ENCODE results near the gene SEMA3F. TPM values are rescaled to one million over a fixed set of nuclear protein-coding genes. Genes with fewer than 3 reads are reported as not detected.
"Not testable (repeated sequence)": the region's sequence is repeated elsewhere in the genome, so short reads cannot be mapped to it uniquely, and the experiment has no call there.

Gene SEMA3F
- total RNA-seq, 1 experiment from 2014 or later, result 3.9 TPM

GRCh38 chr3:50210510-50211367 lies 55.6 kb downstream of the SEMA3F start:
- ChIA-PET POLR2A (ENCODE audit: low non-redundant PET) (no interaction called here), CTCF (interaction anchor here (0.6 kb wide), 1 partner anchor 22 kb away, joined by 3 read pairs; no protein-coding TSS in a partner anchor)
- H3K4me1 ChIP-seq (ENCODE audit: insufficient read depth, low read length, poor library complexity, severe bottlenecking), result no peaks in the 10 kb centered on the region
- H3K27me3 ChIP-seq (replicated peaks; ENCODE audit: insufficient read depth, low read depth, low read length, poor library complexity), result peaks cover 12% of the 10 kb centered on the region
- no peak for DNase-seq (ENCODE audit: low spot score)
- BruUV-seq (replicated peaks), result no TSS peak
- no peaks in the 10 kb centered on the region for H3K36me3 ChIP-seq (ENCODE audit: insufficient read depth, low read length, poor library complexity, severe bottlenecking)
- H3K27ac ChIP-seq (ENCODE audit: low read depth, low read length, poor library complexity, severe bottlenecking), result no peak overlapping the region
- TF ChIP-seq, protein P1, sequence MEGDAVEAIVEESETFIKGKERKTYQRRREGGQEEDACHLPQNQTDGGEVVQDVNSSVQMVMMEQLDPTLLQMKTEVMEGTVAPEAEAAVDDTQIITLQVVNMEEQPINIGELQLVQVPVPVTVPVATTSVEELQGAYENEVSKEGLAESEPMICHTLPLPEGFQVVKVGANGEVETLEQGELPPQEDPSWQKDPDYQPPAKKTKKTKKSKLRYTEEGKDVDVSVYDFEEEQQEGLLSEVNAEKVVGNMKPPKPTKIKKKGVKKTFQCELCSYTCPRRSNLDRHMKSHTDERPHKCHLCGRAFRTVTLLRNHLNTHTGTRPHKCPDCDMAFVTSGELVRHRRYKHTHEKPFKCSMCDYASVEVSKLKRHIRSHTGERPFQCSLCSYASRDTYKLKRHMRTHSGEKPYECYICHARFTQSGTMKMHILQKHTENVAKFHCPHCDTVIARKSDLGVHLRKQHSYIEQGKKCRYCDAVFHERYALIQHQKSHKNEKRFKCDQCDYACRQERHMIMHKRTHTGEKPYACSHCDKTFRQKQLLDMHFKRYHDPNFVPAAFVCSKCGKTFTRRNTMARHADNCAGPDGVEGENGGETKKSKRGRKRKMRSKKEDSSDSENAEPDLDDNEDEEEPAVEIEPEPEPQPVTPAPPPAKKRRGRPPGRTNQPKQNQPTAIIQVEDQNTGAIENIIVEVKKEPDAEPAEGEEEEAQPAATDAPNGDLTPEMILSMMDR (conservative IDR thresholded peaks at IDR 0.05; ENCODE audit: low read depth, low read length), result no peak
- no peak for TF ChIP-seq EZH2 (IDR thresholded peaks at IDR 0.05; ENCODE audit: borderline replicate concordance, low read depth, low read length, poor library complexity, severe bottlenecking)
- H3K4me3 ChIP-seq (ENCODE audit: low read depth, low read length, poor library complexity, severe bottlenecking), result no peak overlapping the region
- intact Hi-C loops (cut with micrococcal nuclease; ENCODE audit: unreplicated experiment), result no loop called here
- no peaks in the 10 kb centered on the region for H3K9me3 ChIP-seq (ENCODE audit: low read depth, low read length, poor library complexity, severe bottlenecking)

DNA sequence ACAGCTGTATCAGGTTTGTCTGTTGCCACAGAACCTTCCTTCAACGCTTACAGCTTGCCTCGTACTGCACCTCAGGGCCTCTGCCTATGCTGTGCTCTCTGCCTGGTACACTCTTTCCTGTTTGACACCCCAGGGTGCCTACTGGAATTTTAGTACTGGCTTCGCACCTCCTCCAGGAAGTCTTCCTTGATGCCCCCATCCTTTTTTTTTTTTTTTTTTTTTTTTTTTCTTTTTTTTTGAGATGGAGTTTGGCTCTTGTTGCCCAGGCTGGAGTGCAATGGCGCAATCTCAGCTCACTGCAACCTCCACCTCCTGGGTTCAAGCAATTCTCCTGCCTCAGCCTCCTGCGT lies 56.2 kb downstream of the SEMA3F start:
- CTCF ChIA-PET; H3K4me1 ChIP-seq (ENCODE audit: insufficient read depth, low read length, poor library complexity, severe bottlenecking); H3K9me3 ChIP-seq (ENCODE audit: low read depth, low read length, poor library complexity, severe bottlenecking); DNase-seq (ENCODE audit: low spot score); intact Hi-C loops (cut with micrococcal nuclease; ENCODE audit: unreplicated experiment); H3K27ac ChIP-seq (ENCODE audit: low read depth, low read length, poor library complexity, severe bottlenecking); POLR2A ChIA-PET (ENCODE audit: low non-redundant PET); BruUV-seq (replicated peaks); H3K36me3 ChIP-seq (ENCODE audit: insufficient read depth, low read length, poor library complexity, severe bottlenecking); H3K4me3 ChIP-seq (ENCODE audit: low read depth, low read length, poor library complexity, severe bottlenecking); H3K27me3 ChIP-seq (replicated peaks; ENCODE audit: insufficient read depth, low read depth, low read length, poor library complexity): not testable (repeated sequence)

- intact Hi-C loops (cut with micrococcal nuclease; ENCODE audit: unreplicated experiment), result no loop called here
- ChIA-PET CTCF (no interaction called here), POLR2A (ENCODE audit: low non-redundant PET) (no interaction called here)
- Histone ChIP-seq H3K27ac (ENCODE audit: low read depth, low read length, poor library complexity, severe bottlenecking) (no peak overlapping the region), H3K27me3 (replicated peaks; ENCODE audit: insufficient read depth, low read depth, low read length, poor library complexity) (peaks cover under 1% of the 10 kb centered on the region), H3K9me3 (ENCODE audit: low read depth, low read length, poor library complexity, severe bottlenecking) (no peaks in the 10 kb centered on the region), H3K4me3 (ENCODE audit: low read depth, low read length, poor library complexity, severe bottlenecking) (no peak overlapping the region), H3K36me3 (ENCODE audit: insufficient read depth, low read length, poor library complexity, severe bottlenecking) (no peaks in the 10 kb centered on the region), H3K4me1 (ENCODE audit: insufficient read depth, low read length, poor library complexity, severe bottlenecking) (no peaks in the 10 kb centered on the region)
- DNase-seq (ENCODE audit: low spot score), result no peak
- TF ChIP-seq EZH2 (IDR thresholded peaks at IDR 0.05; ENCODE audit: borderline replicate concordance, low read depth, low read length, poor library complexity, severe bottlenecking), result no peak
- TF ChIP-seq, protein P1 (conservative IDR thresholded peaks at IDR 0.05; ENCODE audit: low read depth, low read length), result no peak
- no TSS peak for BruUV-seq (replicated peaks)
Measured at GRCh38 chr3:50211930-50212329, 56.8 kb downstream of the SEMA3F start.

- Histone ChIP-seq H3K36me3 (ENCODE audit: insufficient read depth, low read length, poor library complexity, severe bottlenecking) (no peaks in the 10 kb centered on the region), H3K4me3 (ENCODE audit: low read depth, low read length, poor library complexity, severe bottlenecking) (no peak overlapping the region), H3K27ac (ENCODE audit: low read depth, low read length, poor library complexity, severe bottlenecking) (no peak overlapping the region), H3K9me3 (ENCODE audit: low read depth, low read length, poor library complexity, severe bottlenecking) (no peaks in the 10 kb centered on the region), H3K27me3 (replicated peaks; ENCODE audit: insufficient read depth, low read depth, low read length, poor library complexity) (no peaks in the 10 kb centered on the region), H3K4me1 (ENCODE audit: insufficient read depth, low read length, poor library complexity, severe bottlenecking) (no peaks in the 10 kb centered on the region)
- BruUV-seq (replicated peaks), result no TSS peak
- POLR2A ChIA-PET (ENCODE audit: low non-redundant PET), result no interaction called here
- no peak for DNase-seq (ENCODE audit: low spot score)
- TF ChIP-seq, protein P1 (conservative IDR thresholded peaks at IDR 0.05; ENCODE audit: low read depth, low read length), result no peak
- TF ChIP-seq EZH2 (IDR thresholded peaks at IDR 0.05; ENCODE audit: borderline replicate concordance, low read depth, low read length, poor library complexity, severe bottlenecking), result no peak
- intact Hi-C loops (cut with micrococcal nuclease; ENCODE audit: unreplicated experiment), result no loop called here
- CTCF ChIA-PET, result no interaction called here
Measured at GRCh38 chr3:50212502-50212901, 57.4 kb downstream of the SEMA3F start.

Measured in A673 (cell line).